Cardiac muscle cell (in vitro differentiated cells and primary cell): ENCODE results near the gene LCN9. TPM values are rescaled to one million over a fixed set of nuclear protein-coding genes. Genes with fewer than 3 reads are reported as not detected.
A peak's percentile ranks its signal among the peaks of the same experiment; 100 is the strongest.
"Not testable (repeated sequence)": the region's sequence is repeated elsewhere in the genome, so short reads cannot be mapped to it uniquely, and the experiment has no call there.

Source experiments
- DNase-seq, 2 donors: peaks; one replicate each; pipeline versions ENCODE4 v3.0.0 to v3.0.0-alpha.2; 2010 to 2017; ENCODE audit warnings: low read depth in 1 of 2, low spot score in 1 of 2
- H3K27ac ChIP-seq: fragments of 200-600 bp; sonication (generic); 2 replicates; pipeline ENCODE4 v1.5.1; 2016
- H3K27me3 ChIP-seq: fragments of 200-600 bp; sonication (generic); 2 replicates; pipeline ENCODE4 v1.6.0; 2016; ENCODE audit warnings: control low read depth
- H3K36me3 ChIP-seq: fragments of 200-600 bp; sonication (generic); 2 replicates; pipeline ENCODE4 v1.5.1; 2016; ENCODE audit warnings: control low read depth
- H3K4me1 ChIP-seq: fragments of 200-600 bp; sonication (generic); 2 replicates; pipeline ENCODE4 v1.8.1; 2017; ENCODE audit warnings: low read depth, mild to moderate bottlenecking, mixed run types
- H3K4me3 ChIP-seq: fragments of 200-600 bp; sonication (generic); 2 replicates; pipeline ENCODE4 v1.5.1; 2016; ENCODE audit warnings: mild to moderate bottlenecking
- H3K9me3 ChIP-seq: fragments of 200-600 bp; sonication (generic); 2 replicates; pipeline ENCODE4 v1.5.1; 2017; ENCODE audit warnings: low read depth, mild to moderate bottlenecking, control low read depth
- polyA plus RNA-seq: library from polyadenylated mRNA; unstranded; fragments of >200 nt; fragmentation: Nextera tagmentation; extraction: Ambion mirVana; gene quantifications from 2 replicates; pipeline ENCODE4 v1.2.1, GENCODE V29; 2016
- total RNA-seq: library from RNA; depleted of rRNA; stranded (reverse); fragments of >200 nt; gene quantifications from 2 replicates; pipeline ENCODE4 v1.2.3, GENCODE V29; 2016
- TF ChIP-seq, protein P1 (sequence below): IDR thresholded peaks from 2 replicates; pipeline ENCODE4 v1.5.1; 2012; ENCODE audit warnings: low read depth, mild to moderate bottlenecking, low read length

Gene LCN9
- total and polyA plus RNA-seq, 2 experiments from 2014 or later: 0.17 TPM; not detected in 1

DNA sequence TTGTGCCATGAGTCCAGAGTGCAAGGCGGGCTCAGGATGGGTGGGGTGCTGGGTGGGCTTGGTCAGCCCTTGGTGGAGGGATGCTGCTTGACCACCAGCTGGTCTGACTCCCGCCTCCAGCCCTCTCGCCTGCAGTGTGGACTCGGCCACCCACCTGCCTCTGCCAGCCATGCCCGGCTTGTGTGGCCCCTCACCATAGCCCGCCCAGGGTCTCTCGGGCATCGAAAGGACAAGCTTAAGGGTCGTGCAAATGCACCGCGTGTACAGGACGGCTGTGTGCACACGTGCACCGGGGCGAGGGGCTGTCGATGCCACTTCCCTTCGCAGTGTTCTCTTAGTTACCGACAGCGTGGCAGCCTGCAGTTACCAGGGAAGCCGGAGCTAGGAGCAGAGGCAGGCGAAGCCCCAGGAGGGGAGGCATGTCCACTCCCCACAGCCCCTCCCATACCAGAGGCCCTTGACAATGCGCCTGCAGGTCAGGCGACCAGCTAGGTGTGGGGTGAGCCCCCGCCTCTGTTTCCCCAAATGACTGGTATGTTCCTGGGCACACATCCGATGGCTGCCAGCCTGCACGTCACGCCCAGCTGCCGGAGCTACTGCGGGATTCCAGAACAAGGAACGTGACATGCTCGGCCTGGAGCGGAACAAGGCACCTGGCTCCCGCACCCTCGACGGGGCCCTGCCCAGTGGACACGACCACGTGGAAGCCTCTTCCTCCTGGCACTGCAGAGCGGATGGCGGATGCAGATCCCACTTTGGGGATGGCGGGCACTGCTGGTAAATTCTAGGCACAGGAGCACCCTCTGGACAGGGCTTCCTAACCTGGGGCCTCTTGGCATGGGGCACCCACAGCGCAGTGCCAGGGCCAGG lies 7.8 kb downstream of the LCN9 start:
- Histone ChIP-seq H3K36me3 (no peaks in the 10 kb centered on the region), H3K27ac (no peak overlapping the region), H3K4me1 (no peaks in the 10 kb centered on the region), H3K9me3 (no peaks in the 10 kb centered on the region), H3K4me3 (no peak overlapping the region), H3K27me3 (no peaks in the 10 kb centered on the region)
- no peak for DNase-seq
- TF ChIP-seq, protein P1, sequence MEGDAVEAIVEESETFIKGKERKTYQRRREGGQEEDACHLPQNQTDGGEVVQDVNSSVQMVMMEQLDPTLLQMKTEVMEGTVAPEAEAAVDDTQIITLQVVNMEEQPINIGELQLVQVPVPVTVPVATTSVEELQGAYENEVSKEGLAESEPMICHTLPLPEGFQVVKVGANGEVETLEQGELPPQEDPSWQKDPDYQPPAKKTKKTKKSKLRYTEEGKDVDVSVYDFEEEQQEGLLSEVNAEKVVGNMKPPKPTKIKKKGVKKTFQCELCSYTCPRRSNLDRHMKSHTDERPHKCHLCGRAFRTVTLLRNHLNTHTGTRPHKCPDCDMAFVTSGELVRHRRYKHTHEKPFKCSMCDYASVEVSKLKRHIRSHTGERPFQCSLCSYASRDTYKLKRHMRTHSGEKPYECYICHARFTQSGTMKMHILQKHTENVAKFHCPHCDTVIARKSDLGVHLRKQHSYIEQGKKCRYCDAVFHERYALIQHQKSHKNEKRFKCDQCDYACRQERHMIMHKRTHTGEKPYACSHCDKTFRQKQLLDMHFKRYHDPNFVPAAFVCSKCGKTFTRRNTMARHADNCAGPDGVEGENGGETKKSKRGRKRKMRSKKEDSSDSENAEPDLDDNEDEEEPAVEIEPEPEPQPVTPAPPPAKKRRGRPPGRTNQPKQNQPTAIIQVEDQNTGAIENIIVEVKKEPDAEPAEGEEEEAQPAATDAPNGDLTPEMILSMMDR: no peak

GRCh38 chr9:135671591-135672041 lies 8.5 kb downstream of the LCN9 start:
- Histone ChIP-seq H3K27ac (no peak overlapping the region), H3K27me3 (no peaks in the 10 kb centered on the region), H3K36me3 (no peaks in the 10 kb centered on the region), H3K4me3 (no peak overlapping the region), H3K4me1 (no peaks in the 10 kb centered on the region), H3K9me3 (no peaks in the 10 kb centered on the region)
- DNase-seq: peak in 1 of 2 donors; percentile 12
- TF ChIP-seq, protein P1: no peak

GRCh38 chr9:135672786-135673185 lies 9.7 kb downstream of the LCN9 start:
- H3K27me3 ChIP-seq, H3K4me3 ChIP-seq, DNase-seq, H3K27ac ChIP-seq, H3K4me1 ChIP-seq, H3K36me3 ChIP-seq, H3K9me3 ChIP-seq: not testable (repeated sequence)

DNA sequence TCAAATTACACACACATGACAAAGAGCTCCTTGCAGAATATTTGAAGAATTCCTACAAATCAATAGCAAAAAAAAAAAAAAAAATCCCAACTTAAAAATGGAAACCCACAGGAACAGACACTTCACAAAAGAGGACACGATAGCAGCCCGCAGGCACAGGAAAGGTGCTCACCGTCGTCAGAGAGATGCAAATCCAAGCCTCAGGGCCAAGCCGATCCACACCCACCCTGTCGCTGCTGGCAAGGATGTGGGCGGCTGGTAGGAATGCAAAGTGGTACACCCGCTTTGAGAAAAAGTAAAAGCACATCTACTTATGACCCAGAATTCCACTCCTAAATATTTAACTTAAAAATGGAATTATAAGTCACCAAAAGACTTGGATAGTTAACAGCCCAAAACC lies 10.8 kb downstream of the LCN9 start:
- no peak for DNase-seq
- Histone ChIP-seq H3K9me3 (no peaks in the 10 kb centered on the region), H3K27ac (no peak overlapping the region), H3K4me3 (no peak overlapping the region), H3K27me3 (no peaks in the 10 kb centered on the region), H3K4me1 (no peaks in the 10 kb centered on the region), H3K36me3 (no peaks in the 10 kb centered on the region)
- TF ChIP-seq, protein P1: no peak

- TF ChIP-seq, protein P1: no peak
- H3K4me1 ChIP-seq: no peaks in the 10 kb centered on the region
- H3K9me3 ChIP-seq: no peaks in the 10 kb centered on the region
- no peaks in the 10 kb centered on the region for H3K36me3 ChIP-seq
- DNase-seq: no peak
- H3K27ac ChIP-seq: no peak overlapping the region
- no peaks in the 10 kb centered on the region for H3K27me3 ChIP-seq
- H3K4me3 ChIP-seq: no peak overlapping the region
Observed at GRCh38 chr9:135674977-135675376, 11.9 kb downstream of the LCN9 start.

GRCh38 chr9:135676891-135677290 lies 13.8 kb downstream of the LCN9 start:
- Histone ChIP-seq H3K27me3 (no peaks in the 10 kb centered on the region), H3K9me3 (no peaks in the 10 kb centered on the region), H3K27ac (no peak overlapping the region), H3K4me3 (no peak overlapping the region), H3K4me1 (no peaks in the 10 kb centered on the region), H3K36me3 (no peaks in the 10 kb centered on the region)
- DNase-seq: no peak
- TF ChIP-seq, protein P1: no peak
